GM23338 (cell line): ENCODE measurements around the gene AP2A1. TPM values are rescaled to one million over a fixed set of nuclear protein-coding genes. Genes with fewer than 3 reads are reported as not detected.
"Not testable (repeated sequence)": the region's sequence is repeated elsewhere in the genome, so short reads cannot be mapped to it uniquely, and the experiment has no call there.

ENCODE experiments used
- ATAC-seq: fragments of 200-7000 bp; cut with Tn5 transposase; 3 replicates; pipeline ENCODE4 v1.9.1; 2020
- DNase-seq: peaks from one replicate; pipeline ENCODE4 v3.0.0-alpha.2; 2015; ENCODE audit warnings: low spot score
- H2AFZ ChIP-seq: fragments of 200-600 bp; sonication (generic); 2 replicates; pipeline ENCODE4 v1.8.0; 2016; ENCODE audit warnings: antibody characterized with exemption, mild to moderate bottlenecking, moderate library complexity
- H3F3A ChIP-seq: fragments of 200-600 bp; sonication (generic); replicated peaks from 2 replicates; pipeline ENCODE4 v1.8.0; 2017; ENCODE audit warnings: antibody characterized with exemption, mixed run types, low read depth
- H3K27ac ChIP-seq: fragments of 200-600 bp; sonication (generic); 2 replicates; pipeline ENCODE4 v1.6.1; 2016; ENCODE audit warnings: low read depth
- H3K27me3 ChIP-seq: fragments of 200-600 bp; sonication (generic); 2 replicates; pipeline ENCODE4 v1.8.0; 2016; ENCODE audit warnings: mild to moderate bottlenecking, mixed run types, moderate library complexity; ENCODE audit not compliant: insufficient read depth
- H3K36me3 ChIP-seq: fragments of 200-600 bp; sonication (generic); 2 replicates; pipeline ENCODE4 v1.8.0; 2016; ENCODE audit warnings: mild to moderate bottlenecking; ENCODE audit not compliant: insufficient read depth
- H3K4me1 ChIP-seq: fragments of 200-600 bp; sonication (generic); 2 replicates; pipeline ENCODE4 v1.8.0; 2016; ENCODE audit warnings: mild to moderate bottlenecking, moderate library complexity; ENCODE audit not compliant: insufficient read depth
- H3K4me2 ChIP-seq: fragments of 200-600 bp; sonication (generic); 2 replicates; pipeline ENCODE4 v1.7.1; 2017; ENCODE audit warnings: mixed run types
- H3K4me3 ChIP-seq: fragments of 200-600 bp; sonication (generic); 2 replicates; pipeline ENCODE4 v1.6.1; 2016; ENCODE audit warnings: mixed run types
- H3K79me2 ChIP-seq: fragments of 200-600 bp; sonication (generic); replicated peaks from 2 replicates; pipeline ENCODE4 v1.8.0; 2017; ENCODE audit warnings: mild to moderate bottlenecking; ENCODE audit not compliant: insufficient read depth
- H3K9me2 ChIP-seq: fragments of 200-600 bp; sonication (generic); 2 replicates; pipeline ENCODE4 v1.8.0; 2017; ENCODE audit not compliant: insufficient read depth
- H4K20me1 ChIP-seq: fragments of 200-600 bp; sonication (generic); replicated peaks from 2 replicates; pipeline ENCODE4 v1.8.0; 2017; ENCODE audit warnings: mild to moderate bottlenecking; ENCODE audit not compliant: insufficient read depth
- H3K27ac Mint-ChIP-seq: 2 replicates; pipeline ENCODE4 v1.8.0; 2020; ENCODE audit warnings: inconsistent platforms, mild to moderate bottlenecking, moderate library complexity, mixed read lengths
- H3K27me3 Mint-ChIP-seq: 3 replicates; pipeline ENCODE4 v1.8.0; 2022; ENCODE audit warnings: low read depth, mild to moderate bottlenecking, moderate library complexity, mixed read lengths, inconsistent platforms; ENCODE audit not compliant: insufficient read depth, poor library complexity
- H3K36me3 Mint-ChIP-seq: 3 replicates; pipeline ENCODE4 v1.8.0; 2021; ENCODE audit warnings: low read depth, mild to moderate bottlenecking, inconsistent platforms, moderate library complexity, mixed read lengths
- H3K4me1 Mint-ChIP-seq: 3 replicates; pipeline ENCODE4 v1.8.0; 2020; ENCODE audit warnings: mild to moderate bottlenecking, inconsistent platforms, mixed read lengths
- H3K4me3 Mint-ChIP-seq: 3 replicates; pipeline ENCODE4 v1.8.0; 2021; ENCODE audit warnings: moderate library complexity, mild to moderate bottlenecking, inconsistent platforms, mixed read lengths
- H3K9me3 Mint-ChIP-seq: 3 replicates; pipeline ENCODE4 v1.8.0; 2020; ENCODE audit warnings: moderate library complexity, mild to moderate bottlenecking, inconsistent platforms, mixed read lengths
- EZH2 ChIP-seq: fragments of 200-600 bp; sonication (generic); IDR thresholded peaks from one replicate; pipeline ENCODE4 v1.8.0; 2017; ENCODE audit warnings: antibody characterized with exemption, mild to moderate bottlenecking, low read depth; ENCODE audit not compliant: unreplicated experiment
- EZH2phosphoT487 ChIP-seq: fragments of 200-600 bp; sonication (generic); IDR thresholded peaks from one replicate; pipeline ENCODE4 v1.8.1; 2018; ENCODE audit warnings: antibody characterized with exemption; ENCODE audit not compliant: unreplicated experiment
- JUNB ChIP-seq: IDR thresholded peaks from one replicate; pipeline ENCODE4 v1.6.1; 2016; ENCODE audit warnings: antibody characterized with exemption; ENCODE audit not compliant: unreplicated experiment
- STAT1 ChIP-seq: IDR thresholded peaks from one replicate; pipeline ENCODE4 v1.6.1; 2016; ENCODE audit warnings: antibody characterized with exemption; ENCODE audit not compliant: unreplicated experiment
- polyA plus RNA-seq: library from polyadenylated mRNA; unstranded; fragments of >200 nt; fragmentation: Nextera tagmentation; extraction: Ambion mirVana; gene quantifications from 2 replicates; pipeline ENCODE4 v1.2.1, GENCODE V29; 2016
- total RNA-seq: library from RNA; depleted of rRNA; stranded (reverse); fragments of >200 nt; shearing (Covaris generic); gene quantifications from 2 replicates; pipeline ENCODE4 v1.2.3, GENCODE V29; 2014
- TF ChIP-seq, protein P1 (sequence below): IDR thresholded peaks from 2 replicates; pipeline ENCODE4 v1.6.1; 2016; ENCODE audit warnings: antibody characterized with exemption
- TF ChIP-seq, protein P2 (sequence below): fragments of 250-450 bp; sonication (Bioruptor Pico); IDR thresholded peaks from 2 replicates; pipeline ENCODE4 v1.5.0; 2020; ENCODE audit warnings: mild to moderate bottlenecking, moderate library complexity
- TF ChIP-seq, protein P3 (sequence below), 2 experiments: fragments of 200-600 bp in 1 of 2; sonication (generic) in 1 of 2; conservative IDR thresholded peaks; 2 replicates each; pipeline versions ENCODE4 v1.5.1 to v1.6.1; 2016 to 2017; ENCODE audit warnings: antibody characterized with exemption in 2 of 2, low read depth in 2 of 2, mild to moderate bottlenecking in 2 of 2, moderate library complexity in 1 of 2
- TF ChIP-seq, protein P4 (sequence below): IDR thresholded peaks from one replicate; pipeline ENCODE4 v1.6.1; 2018; ENCODE audit warnings: antibody characterized with exemption; ENCODE audit not compliant: unreplicated experiment

Gene AP2A1
- total and polyA plus RNA-seq, 2 experiments from 2014 or later, result 34.1 to 129 TPM

DNA sequence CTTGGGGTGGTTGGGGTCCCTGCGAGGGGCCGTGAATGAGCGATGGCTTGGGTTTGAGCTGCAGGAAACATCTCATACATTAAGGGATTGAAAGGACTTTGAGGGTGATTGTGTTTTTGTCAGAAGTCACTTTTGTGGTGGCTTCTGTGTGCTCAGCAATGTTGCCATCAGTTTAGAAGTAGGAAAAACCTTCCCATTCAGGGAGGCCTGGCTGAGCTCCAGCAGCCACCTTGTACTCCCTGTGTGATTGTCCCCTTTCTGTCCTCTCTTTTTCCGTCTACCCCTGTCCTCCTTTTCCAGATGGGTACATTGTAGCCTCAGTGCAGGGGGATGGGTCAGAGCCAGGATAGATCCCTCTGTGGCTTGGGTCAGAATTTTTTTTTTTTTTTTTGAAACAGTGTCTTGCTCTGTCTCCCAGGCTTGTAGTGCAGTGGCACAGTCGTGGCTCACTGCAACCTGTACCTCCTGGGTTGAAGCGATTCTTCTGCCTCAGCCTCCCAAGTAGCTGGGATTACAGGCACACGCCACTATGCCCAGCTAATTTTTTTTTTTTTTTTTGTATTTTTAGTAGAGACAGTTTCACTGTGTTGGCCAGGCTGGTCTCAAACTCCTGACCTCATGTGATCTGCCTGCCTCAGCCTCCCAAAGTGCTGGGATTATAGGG lies 52.8 kb downstream of the AP2A1 start:
- H3K4me1 ChIP-seq, H3F3A ChIP-seq, H2AFZ ChIP-seq, H3K9me3 Mint-ChIP-seq, H3K27me3 ChIP-seq, H3K36me3 ChIP-seq, DNase-seq, H3K4me1 Mint-ChIP-seq, H3K9me2 ChIP-seq, H3K27ac ChIP-seq, ATAC-seq, H4K20me1 ChIP-seq: not testable (repeated sequence)
- peak overlapping the region; percentile 100 for H3K27ac Mint-ChIP-seq
- peak overlapping the region; percentile 95; the same call in 1 of the 2 replicates for H3K4me2 ChIP-seq
- peaks cover 33% of the 10 kb centered on the region for H3K79me2 ChIP-seq
- H3K4me3 ChIP-seq, result peak overlapping the region; percentile 98
- peak overlapping the region; percentile 97 for H3K4me3 Mint-ChIP-seq
- peaks cover 12% of the 10 kb centered on the region for H3K36me3 Mint-ChIP-seq
- H3K27me3 Mint-ChIP-seq, result peaks cover 15% of the 10 kb centered on the region

DNA sequence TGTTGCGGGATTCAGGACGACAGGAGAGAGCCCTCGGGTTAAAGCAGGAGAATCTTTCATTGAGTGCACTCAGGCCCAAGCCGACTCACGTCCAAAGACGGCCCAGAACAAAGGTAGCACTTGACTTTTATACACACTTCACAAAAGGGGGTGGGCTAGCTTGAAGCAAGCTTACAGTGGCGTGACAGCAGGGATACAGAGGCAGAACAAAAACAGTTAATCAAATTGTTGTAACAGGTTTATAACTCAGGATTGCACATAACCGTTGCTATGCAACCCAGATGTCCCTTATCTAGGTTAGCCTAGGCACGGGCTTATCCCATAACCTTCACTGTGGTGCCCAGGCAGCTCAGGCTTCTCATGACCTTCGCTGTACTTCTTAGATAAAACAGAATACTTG lies 53.3 kb downstream of the AP2A1 start:
- Histone ChIP-seq H4K20me1 (no peaks in the 10 kb centered on the region; the same call in 1 of the 2 replicates), H3K79me2 (peaks cover 34% of the 10 kb centered on the region), H3K4me2 (no peak overlapping the region), H3K4me1 (peaks cover 4% of the 10 kb centered on the region; the same call in 1 of the 2 replicates), H3K9me2 (no peaks in the 10 kb centered on the region), H3K36me3 (peaks cover 3% of the 10 kb centered on the region; the same call in 1 of the 2 replicates), H3K4me3 (no peak overlapping the region), H3F3A (no peaks in the 10 kb centered on the region; the same call in 1 of the 2 replicates), H3K27me3 (no peaks in the 10 kb centered on the region), H3K27ac (no peak overlapping the region), H2AFZ (no peak overlapping the region)
- H3K9me3 Mint-ChIP-seq, result no peaks in the 10 kb centered on the region
- H3K4me3 Mint-ChIP-seq, result peak overlapping the region; percentile 13; the same call in 2 of the 3 replicates
- DNase-seq (no peak), ATAC-seq (no peak)
- H3K27me3 Mint-ChIP-seq, result peaks cover 15% of the 10 kb centered on the region
- no peak overlapping the region for H3K27ac Mint-ChIP-seq
- peaks cover 12% of the 10 kb centered on the region for H3K36me3 Mint-ChIP-seq
- H3K4me1 Mint-ChIP-seq, result peaks cover 9% of the 10 kb centered on the region
- TF ChIP-seq, protein P1, sequence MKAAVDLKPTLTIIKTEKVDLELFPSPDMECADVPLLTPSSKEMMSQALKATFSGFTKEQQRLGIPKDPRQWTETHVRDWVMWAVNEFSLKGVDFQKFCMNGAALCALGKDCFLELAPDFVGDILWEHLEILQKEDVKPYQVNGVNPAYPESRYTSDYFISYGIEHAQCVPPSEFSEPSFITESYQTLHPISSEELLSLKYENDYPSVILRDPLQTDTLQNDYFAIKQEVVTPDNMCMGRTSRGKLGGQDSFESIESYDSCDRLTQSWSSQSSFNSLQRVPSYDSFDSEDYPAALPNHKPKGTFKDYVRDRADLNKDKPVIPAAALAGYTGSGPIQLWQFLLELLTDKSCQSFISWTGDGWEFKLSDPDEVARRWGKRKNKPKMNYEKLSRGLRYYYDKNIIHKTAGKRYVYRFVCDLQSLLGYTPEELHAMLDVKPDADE, result no peak
- TF ChIP-seq, protein P2, sequence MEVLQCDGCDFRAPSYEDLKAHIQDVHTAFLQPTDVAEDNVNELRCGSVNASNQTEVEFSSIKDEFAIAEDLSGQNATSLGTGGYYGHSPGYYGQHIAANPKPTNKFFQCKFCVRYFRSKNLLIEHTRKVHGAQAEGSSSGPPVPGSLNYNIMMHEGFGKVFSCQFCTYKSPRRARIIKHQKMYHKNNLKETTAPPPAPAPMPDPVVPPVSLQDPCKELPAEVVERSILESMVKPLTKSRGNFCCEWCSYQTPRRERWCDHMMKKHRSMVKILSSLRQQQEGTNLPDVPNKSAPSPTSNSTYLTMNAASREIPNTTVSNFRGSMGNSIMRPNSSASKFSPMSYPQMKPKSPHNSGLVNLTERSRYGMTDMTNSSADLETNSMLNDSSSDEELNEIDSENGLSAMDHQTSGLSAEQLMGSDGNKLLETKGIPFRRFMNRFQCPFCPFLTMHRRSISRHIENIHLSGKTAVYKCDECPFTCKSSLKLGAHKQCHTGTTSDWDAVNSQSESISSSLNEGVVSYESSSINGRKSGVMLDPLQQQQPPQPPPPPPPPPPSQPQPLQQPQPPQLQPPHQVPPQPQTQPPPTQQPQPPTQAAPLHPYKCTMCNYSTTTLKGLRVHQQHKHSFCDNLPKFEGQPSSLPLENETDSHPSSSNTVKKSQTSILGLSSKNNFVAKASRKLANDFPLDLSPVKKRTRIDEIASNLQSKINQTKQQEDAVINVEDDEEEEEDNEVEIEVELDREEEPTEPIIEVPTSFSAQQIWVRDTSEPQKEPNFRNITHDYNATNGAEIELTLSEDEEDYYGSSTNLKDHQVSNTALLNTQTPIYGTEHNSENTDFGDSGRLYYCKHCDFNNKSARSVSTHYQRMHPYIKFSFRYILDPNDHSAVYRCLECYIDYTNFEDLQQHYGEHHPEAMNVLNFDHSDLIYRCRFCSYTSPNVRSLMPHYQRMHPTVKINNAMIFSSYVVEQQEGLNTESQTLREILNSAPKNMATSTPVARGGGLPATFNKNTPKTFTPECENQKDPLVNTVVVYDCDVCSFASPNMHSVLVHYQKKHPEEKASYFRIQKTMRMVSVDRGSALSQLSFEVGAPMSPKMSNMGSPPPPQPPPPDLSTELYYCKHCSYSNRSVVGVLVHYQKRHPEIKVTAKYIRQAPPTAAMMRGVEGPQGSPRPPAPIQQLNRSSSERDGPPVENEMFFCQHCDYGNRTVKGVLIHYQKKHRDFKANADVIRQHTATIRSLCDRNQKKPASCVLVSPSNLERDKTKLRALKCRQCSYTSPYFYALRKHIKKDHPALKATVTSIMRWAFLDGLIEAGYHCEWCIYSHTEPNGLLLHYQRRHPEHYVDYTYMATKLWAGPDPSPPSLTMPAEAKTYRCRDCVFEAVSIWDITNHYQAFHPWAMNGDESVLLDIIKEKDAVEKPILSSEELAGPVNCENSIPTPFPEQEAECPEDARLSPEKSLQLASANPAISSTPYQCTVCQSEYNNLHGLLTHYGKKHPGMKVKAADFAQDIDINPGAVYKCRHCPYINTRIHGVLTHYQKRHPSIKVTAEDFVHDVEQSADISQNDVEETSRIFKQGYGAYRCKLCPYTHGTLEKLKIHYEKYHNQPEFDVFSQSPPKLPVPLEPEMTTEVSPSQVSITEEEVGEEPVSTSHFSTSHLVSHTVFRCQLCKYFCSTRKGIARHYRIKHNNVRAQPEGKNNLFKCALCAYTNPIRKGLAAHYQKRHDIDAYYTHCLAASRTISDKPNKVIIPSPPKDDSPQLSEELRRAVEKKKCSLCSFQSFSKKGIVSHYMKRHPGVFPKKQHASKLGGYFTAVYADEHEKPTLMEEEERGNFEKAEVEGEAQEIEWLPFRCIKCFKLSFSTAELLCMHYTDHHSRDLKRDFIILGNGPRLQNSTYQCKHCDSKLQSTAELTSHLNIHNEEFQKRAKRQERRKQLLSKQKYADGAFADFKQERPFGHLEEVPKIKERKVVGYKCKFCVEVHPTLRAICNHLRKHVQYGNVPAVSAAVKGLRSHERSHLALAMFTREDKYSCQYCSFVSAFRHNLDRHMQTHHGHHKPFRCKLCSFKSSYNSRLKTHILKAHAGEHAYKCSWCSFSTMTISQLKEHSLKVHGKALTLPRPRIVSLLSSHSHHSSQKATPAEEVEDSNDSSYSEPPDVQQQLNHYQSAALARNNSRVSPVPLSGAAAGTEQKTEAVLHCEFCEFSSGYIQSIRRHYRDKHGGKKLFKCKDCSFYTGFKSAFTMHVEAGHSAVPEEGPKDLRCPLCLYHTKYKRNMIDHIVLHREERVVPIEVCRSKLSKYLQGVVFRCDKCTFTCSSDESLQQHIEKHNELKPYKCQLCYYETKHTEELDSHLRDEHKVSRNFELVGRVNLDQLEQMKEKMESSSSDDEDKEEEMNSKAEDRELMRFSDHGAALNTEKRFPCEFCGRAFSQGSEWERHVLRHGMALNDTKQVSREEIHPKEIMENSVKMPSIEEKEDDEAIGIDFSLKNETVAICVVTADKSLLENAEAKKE (CRISPR knock-in tag), result no peak
- TF ChIP-seq, protein P3, sequence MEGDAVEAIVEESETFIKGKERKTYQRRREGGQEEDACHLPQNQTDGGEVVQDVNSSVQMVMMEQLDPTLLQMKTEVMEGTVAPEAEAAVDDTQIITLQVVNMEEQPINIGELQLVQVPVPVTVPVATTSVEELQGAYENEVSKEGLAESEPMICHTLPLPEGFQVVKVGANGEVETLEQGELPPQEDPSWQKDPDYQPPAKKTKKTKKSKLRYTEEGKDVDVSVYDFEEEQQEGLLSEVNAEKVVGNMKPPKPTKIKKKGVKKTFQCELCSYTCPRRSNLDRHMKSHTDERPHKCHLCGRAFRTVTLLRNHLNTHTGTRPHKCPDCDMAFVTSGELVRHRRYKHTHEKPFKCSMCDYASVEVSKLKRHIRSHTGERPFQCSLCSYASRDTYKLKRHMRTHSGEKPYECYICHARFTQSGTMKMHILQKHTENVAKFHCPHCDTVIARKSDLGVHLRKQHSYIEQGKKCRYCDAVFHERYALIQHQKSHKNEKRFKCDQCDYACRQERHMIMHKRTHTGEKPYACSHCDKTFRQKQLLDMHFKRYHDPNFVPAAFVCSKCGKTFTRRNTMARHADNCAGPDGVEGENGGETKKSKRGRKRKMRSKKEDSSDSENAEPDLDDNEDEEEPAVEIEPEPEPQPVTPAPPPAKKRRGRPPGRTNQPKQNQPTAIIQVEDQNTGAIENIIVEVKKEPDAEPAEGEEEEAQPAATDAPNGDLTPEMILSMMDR (conservative IDR thresholded peaks at IDR 0.05; ENCODE audit: low read depth in 2 of 2), result no peak
- TF ChIP-seq EZH2phosphoT487 (no peak), STAT1 (no peak), EZH2 (no peak), JUNB (no peak)
- TF ChIP-seq, protein P4, sequence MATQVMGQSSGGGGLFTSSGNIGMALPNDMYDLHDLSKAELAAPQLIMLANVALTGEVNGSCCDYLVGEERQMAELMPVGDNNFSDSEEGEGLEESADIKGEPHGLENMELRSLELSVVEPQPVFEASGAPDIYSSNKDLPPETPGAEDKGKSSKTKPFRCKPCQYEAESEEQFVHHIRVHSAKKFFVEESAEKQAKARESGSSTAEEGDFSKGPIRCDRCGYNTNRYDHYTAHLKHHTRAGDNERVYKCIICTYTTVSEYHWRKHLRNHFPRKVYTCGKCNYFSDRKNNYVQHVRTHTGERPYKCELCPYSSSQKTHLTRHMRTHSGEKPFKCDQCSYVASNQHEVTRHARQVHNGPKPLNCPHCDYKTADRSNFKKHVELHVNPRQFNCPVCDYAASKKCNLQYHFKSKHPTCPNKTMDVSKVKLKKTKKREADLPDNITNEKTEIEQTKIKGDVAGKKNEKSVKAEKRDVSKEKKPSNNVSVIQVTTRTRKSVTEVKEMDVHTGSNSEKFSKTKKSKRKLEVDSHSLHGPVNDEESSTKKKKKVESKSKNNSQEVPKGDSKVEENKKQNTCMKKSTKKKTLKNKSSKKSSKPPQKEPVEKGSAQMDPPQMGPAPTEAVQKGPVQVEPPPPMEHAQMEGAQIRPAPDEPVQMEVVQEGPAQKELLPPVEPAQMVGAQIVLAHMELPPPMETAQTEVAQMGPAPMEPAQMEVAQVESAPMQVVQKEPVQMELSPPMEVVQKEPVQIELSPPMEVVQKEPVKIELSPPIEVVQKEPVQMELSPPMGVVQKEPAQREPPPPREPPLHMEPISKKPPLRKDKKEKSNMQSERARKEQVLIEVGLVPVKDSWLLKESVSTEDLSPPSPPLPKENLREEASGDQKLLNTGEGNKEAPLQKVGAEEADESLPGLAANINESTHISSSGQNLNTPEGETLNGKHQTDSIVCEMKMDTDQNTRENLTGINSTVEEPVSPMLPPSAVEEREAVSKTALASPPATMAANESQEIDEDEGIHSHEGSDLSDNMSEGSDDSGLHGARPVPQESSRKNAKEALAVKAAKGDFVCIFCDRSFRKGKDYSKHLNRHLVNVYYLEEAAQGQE, result no peak
